ENCODE data around the gene GABRB1. TPM values are rescaled to one million over a fixed set of nuclear protein-coding genes. Genes with fewer than 3 reads are reported as not detected.

The GABRB1 gene
- total and polyA plus RNA-seq, 2 experiments from 2014 or later = 0.26 to 0.97 TPM

DNA sequence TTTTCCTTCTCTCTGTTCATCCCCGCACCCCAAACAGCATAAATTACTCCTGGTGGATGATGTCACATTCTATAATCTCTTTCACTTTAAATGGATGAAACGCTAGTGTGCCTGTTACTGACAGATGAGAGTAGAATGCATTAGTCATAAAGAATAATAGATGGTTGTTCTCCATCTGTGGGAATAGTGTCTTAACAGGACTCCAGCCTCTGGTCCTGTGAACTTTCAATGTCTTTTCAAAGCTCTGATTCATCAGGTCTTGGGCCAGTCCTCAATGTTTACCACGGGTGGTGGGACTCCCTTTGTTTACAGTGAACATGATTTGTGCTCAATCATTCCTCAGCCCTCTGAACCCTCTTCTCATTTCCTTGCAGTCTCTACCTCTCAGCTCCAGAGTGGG, 182.6 kb downstream of the GABRB1 start (continued):
- TF ChIP-seq, protein P1, sequence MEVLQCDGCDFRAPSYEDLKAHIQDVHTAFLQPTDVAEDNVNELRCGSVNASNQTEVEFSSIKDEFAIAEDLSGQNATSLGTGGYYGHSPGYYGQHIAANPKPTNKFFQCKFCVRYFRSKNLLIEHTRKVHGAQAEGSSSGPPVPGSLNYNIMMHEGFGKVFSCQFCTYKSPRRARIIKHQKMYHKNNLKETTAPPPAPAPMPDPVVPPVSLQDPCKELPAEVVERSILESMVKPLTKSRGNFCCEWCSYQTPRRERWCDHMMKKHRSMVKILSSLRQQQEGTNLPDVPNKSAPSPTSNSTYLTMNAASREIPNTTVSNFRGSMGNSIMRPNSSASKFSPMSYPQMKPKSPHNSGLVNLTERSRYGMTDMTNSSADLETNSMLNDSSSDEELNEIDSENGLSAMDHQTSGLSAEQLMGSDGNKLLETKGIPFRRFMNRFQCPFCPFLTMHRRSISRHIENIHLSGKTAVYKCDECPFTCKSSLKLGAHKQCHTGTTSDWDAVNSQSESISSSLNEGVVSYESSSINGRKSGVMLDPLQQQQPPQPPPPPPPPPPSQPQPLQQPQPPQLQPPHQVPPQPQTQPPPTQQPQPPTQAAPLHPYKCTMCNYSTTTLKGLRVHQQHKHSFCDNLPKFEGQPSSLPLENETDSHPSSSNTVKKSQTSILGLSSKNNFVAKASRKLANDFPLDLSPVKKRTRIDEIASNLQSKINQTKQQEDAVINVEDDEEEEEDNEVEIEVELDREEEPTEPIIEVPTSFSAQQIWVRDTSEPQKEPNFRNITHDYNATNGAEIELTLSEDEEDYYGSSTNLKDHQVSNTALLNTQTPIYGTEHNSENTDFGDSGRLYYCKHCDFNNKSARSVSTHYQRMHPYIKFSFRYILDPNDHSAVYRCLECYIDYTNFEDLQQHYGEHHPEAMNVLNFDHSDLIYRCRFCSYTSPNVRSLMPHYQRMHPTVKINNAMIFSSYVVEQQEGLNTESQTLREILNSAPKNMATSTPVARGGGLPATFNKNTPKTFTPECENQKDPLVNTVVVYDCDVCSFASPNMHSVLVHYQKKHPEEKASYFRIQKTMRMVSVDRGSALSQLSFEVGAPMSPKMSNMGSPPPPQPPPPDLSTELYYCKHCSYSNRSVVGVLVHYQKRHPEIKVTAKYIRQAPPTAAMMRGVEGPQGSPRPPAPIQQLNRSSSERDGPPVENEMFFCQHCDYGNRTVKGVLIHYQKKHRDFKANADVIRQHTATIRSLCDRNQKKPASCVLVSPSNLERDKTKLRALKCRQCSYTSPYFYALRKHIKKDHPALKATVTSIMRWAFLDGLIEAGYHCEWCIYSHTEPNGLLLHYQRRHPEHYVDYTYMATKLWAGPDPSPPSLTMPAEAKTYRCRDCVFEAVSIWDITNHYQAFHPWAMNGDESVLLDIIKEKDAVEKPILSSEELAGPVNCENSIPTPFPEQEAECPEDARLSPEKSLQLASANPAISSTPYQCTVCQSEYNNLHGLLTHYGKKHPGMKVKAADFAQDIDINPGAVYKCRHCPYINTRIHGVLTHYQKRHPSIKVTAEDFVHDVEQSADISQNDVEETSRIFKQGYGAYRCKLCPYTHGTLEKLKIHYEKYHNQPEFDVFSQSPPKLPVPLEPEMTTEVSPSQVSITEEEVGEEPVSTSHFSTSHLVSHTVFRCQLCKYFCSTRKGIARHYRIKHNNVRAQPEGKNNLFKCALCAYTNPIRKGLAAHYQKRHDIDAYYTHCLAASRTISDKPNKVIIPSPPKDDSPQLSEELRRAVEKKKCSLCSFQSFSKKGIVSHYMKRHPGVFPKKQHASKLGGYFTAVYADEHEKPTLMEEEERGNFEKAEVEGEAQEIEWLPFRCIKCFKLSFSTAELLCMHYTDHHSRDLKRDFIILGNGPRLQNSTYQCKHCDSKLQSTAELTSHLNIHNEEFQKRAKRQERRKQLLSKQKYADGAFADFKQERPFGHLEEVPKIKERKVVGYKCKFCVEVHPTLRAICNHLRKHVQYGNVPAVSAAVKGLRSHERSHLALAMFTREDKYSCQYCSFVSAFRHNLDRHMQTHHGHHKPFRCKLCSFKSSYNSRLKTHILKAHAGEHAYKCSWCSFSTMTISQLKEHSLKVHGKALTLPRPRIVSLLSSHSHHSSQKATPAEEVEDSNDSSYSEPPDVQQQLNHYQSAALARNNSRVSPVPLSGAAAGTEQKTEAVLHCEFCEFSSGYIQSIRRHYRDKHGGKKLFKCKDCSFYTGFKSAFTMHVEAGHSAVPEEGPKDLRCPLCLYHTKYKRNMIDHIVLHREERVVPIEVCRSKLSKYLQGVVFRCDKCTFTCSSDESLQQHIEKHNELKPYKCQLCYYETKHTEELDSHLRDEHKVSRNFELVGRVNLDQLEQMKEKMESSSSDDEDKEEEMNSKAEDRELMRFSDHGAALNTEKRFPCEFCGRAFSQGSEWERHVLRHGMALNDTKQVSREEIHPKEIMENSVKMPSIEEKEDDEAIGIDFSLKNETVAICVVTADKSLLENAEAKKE (CRISPR knock-in tag; IDR thresholded peaks at IDR 0.05) = no peak
- TF ChIP-seq JUNB (IDR thresholded peaks at IDR 0.05; ENCODE audit: unreplicated experiment) (no peak), POLR2AphosphoS5 (IDR thresholded peaks at IDR 0.05; ENCODE audit: low read depth) (no peak), CREB1 (CRISPR knock-in tag; IDR thresholded peaks at IDR 0.05; ENCODE audit: low read depth) (no peak), EZH2phosphoT487 (IDR thresholded peaks at IDR 0.05; ENCODE audit: unreplicated experiment) (no peak), NANOG (IDR thresholded peaks at IDR 0.05; ENCODE audit: borderline replicate concordance) (no peak)

DNA sequence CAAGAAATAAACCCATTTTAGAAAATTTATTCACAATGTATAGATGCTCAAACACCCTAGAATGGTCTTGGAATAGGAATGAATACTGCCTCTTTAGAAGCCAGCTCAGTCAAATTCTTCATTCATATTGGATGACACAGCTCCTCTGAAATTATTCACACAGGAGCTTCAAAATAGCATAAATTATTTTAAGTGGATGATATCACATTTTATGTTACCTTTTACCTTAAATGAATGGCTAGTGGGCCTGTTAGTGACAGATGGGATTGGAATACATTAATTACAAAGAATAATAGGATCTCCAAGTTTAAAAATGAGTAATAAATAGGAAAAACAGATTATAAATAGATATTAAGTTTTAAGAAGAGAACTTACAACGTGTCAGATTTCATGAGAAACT, 184.4 kb downstream of the GABRB1 start:
- Mint-ChIP-seq H3K27ac (no peak overlapping the region), H3K9me3 (no peaks in the 10 kb centered on the region), H3K36me3 (ENCODE audit: low read depth) (no peaks in the 10 kb centered on the region), H3K4me1 (no peaks in the 10 kb centered on the region), H3K4me3 (no peak overlapping the region), H3K27me3 (ENCODE audit: insufficient read depth, low read depth, poor library complexity) (peaks cover 2% of the 10 kb centered on the region)
- Histone ChIP-seq H3K4me3 (no peak overlapping the region), H3K27ac (ENCODE audit: low read depth) (no peak overlapping the region), H3K27me3 (ENCODE audit: insufficient read depth) (no peaks in the 10 kb centered on the region), H3K9me2 (ENCODE audit: insufficient read depth) (0 out of 2 replicates have a peak, but pooled peaks cover 6% of the 10 kb centered on the region), H3K4me2 (no peak overlapping the region), H2AFZ (no peak overlapping the region), H4K20me1 (replicated peaks; ENCODE audit: insufficient read depth) (no peaks in the 10 kb centered on the region), H3K4me1 (ENCODE audit: insufficient read depth) (no peaks in the 10 kb centered on the region), H3K79me2 (replicated peaks; ENCODE audit: insufficient read depth) (no peaks in the 10 kb centered on the region), H3F3A (replicated peaks; ENCODE audit: low read depth) (no peaks in the 10 kb centered on the region), H3K36me3 (ENCODE audit: insufficient read depth) (no peaks in the 10 kb centered on the region)
- TF ChIP-seq, protein P2, sequence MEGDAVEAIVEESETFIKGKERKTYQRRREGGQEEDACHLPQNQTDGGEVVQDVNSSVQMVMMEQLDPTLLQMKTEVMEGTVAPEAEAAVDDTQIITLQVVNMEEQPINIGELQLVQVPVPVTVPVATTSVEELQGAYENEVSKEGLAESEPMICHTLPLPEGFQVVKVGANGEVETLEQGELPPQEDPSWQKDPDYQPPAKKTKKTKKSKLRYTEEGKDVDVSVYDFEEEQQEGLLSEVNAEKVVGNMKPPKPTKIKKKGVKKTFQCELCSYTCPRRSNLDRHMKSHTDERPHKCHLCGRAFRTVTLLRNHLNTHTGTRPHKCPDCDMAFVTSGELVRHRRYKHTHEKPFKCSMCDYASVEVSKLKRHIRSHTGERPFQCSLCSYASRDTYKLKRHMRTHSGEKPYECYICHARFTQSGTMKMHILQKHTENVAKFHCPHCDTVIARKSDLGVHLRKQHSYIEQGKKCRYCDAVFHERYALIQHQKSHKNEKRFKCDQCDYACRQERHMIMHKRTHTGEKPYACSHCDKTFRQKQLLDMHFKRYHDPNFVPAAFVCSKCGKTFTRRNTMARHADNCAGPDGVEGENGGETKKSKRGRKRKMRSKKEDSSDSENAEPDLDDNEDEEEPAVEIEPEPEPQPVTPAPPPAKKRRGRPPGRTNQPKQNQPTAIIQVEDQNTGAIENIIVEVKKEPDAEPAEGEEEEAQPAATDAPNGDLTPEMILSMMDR (conservative IDR thresholded peaks at IDR 0.05; ENCODE audit: low read depth in 2 of 2) = no peak
- TF ChIP-seq EZH2phosphoT487 (IDR thresholded peaks at IDR 0.05; ENCODE audit: unreplicated experiment) (no peak), NANOG (IDR thresholded peaks at IDR 0.05; ENCODE audit: borderline replicate concordance) (no peak), JUNB (IDR thresholded peaks at IDR 0.05; ENCODE audit: unreplicated experiment) (no peak)
- no peak for DNase-seq (ENCODE audit: low spot score)
- no peak for ATAC-seq

Data from GM23338 (cell line).